GM23338 (cell line): ENCODE measurements around the gene PLD2.

ENCODE experiments used
- EZH2 ChIP-seq: fragments of 200-600 bp; sonication (generic); IDR thresholded peaks from one replicate; pipeline ENCODE4 v1.8.0; 2017; ENCODE audit warnings: antibody characterized with exemption, mild to moderate bottlenecking, low read depth; ENCODE audit not compliant: unreplicated experiment
- EZH2phosphoT487 ChIP-seq: fragments of 200-600 bp; sonication (generic); IDR thresholded peaks from one replicate; pipeline ENCODE4 v1.8.1; 2018; ENCODE audit warnings: antibody characterized with exemption; ENCODE audit not compliant: unreplicated experiment
- JUNB ChIP-seq: IDR thresholded peaks from one replicate; pipeline ENCODE4 v1.6.1; 2016; ENCODE audit warnings: antibody characterized with exemption; ENCODE audit not compliant: unreplicated experiment
- NANOG ChIP-seq: IDR thresholded peaks from 2 replicates; pipeline ENCODE4 v1.6.1; 2016; ENCODE audit warnings: antibody characterized with exemption, borderline replicate concordance
- POLR2AphosphoS5 ChIP-seq: IDR thresholded peaks from 2 replicates; pipeline ENCODE4 v1.6.1; 2016; ENCODE audit warnings: antibody characterized with exemption, low read depth
- REST ChIP-seq: IDR thresholded peaks from one replicate; pipeline ENCODE4 v1.6.1; 2018; ENCODE audit warnings: antibody characterized with exemption; ENCODE audit not compliant: unreplicated experiment
- ZNF331 ChIP-seq: fragments of 250-450 bp; sonication (Bioruptor Pico); IDR thresholded peaks from 2 replicates; pipeline ENCODE4 v1.5.0; 2020; ENCODE audit warnings: low read depth, mild to moderate bottlenecking, moderate library complexity
- TF ChIP-seq, protein P1 (sequence below), 2 experiments: fragments of 200-600 bp in 1 of 2; sonication (generic) in 1 of 2; conservative IDR thresholded peaks; 2 replicates each; pipeline versions ENCODE4 v1.5.1 to v1.6.1; 2016 to 2017; ENCODE audit warnings: antibody characterized with exemption in 2 of 2, low read depth in 2 of 2, mild to moderate bottlenecking in 2 of 2, moderate library complexity in 1 of 2
- TF ChIP-seq, protein P2 (sequence below): IDR thresholded peaks from 2 replicates; pipeline ENCODE4 v1.6.1; 2016; ENCODE audit warnings: antibody characterized with exemption

DNA sequence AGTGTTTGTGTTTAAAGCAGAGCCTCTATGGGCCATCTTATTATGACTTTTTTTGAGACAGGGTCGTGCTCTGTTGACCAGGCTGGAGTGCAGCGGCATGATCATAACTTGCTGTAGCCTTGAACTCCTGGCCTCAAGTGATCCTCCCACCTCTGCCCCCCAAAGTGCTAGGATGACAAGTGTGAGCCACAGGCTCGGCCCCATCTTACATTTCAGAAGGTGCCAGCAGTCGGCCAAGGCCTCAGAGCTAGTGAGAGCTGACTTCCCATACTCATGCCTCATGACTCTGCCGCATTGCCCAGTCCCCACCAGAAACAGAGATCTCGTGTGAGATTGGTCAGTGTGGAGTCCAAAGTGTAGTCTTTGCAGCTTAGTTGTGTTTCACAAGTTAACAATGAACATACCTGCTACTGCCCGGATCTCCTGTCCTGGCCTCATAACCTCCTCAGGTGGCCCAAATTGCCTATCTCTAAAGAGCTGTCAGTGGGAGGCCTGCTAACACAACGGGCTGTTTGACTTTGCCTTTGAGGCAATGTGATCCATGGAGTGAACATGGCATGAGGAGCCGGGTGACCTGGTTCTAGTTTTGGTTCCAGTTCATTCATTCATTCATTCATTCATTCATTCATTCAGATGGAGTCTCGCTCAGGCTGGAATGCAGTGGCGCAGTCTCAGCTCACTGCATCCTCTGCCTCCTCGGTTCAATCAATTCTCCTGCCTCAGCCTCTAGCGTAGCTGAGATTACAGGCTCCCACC lies 39.9 kb downstream of the PLD2 start:
- TF ChIP-seq, protein P1, sequence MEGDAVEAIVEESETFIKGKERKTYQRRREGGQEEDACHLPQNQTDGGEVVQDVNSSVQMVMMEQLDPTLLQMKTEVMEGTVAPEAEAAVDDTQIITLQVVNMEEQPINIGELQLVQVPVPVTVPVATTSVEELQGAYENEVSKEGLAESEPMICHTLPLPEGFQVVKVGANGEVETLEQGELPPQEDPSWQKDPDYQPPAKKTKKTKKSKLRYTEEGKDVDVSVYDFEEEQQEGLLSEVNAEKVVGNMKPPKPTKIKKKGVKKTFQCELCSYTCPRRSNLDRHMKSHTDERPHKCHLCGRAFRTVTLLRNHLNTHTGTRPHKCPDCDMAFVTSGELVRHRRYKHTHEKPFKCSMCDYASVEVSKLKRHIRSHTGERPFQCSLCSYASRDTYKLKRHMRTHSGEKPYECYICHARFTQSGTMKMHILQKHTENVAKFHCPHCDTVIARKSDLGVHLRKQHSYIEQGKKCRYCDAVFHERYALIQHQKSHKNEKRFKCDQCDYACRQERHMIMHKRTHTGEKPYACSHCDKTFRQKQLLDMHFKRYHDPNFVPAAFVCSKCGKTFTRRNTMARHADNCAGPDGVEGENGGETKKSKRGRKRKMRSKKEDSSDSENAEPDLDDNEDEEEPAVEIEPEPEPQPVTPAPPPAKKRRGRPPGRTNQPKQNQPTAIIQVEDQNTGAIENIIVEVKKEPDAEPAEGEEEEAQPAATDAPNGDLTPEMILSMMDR (conservative IDR thresholded peaks at IDR 0.05; ENCODE audit: low read depth in 2 of 2): no peak
- TF ChIP-seq EZH2 (no peak), POLR2AphosphoS5 (no peak), REST (no peak), ZNF331 (CRISPR knock-in tag) (no peak), EZH2phosphoT487 (no peak), NANOG (no peak), JUNB (no peak)
- TF ChIP-seq, protein P2, sequence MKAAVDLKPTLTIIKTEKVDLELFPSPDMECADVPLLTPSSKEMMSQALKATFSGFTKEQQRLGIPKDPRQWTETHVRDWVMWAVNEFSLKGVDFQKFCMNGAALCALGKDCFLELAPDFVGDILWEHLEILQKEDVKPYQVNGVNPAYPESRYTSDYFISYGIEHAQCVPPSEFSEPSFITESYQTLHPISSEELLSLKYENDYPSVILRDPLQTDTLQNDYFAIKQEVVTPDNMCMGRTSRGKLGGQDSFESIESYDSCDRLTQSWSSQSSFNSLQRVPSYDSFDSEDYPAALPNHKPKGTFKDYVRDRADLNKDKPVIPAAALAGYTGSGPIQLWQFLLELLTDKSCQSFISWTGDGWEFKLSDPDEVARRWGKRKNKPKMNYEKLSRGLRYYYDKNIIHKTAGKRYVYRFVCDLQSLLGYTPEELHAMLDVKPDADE: no peak
